Osteoblast (primary cell): ENCODE results near the gene TMEM109. TPM values are rescaled to one million over a fixed set of nuclear protein-coding genes. Genes with fewer than 3 reads are reported as not detected.

Source experiments
- DNase-seq: peaks from one replicate; pipeline ENCODE4 v3.0.0; 2011; ENCODE audit warnings: low spot score, mixed read lengths; ENCODE audit not compliant: insufficient read length; ENCODE audit errors: missing footprints
- H2AFZ ChIP-seq: 2 replicates; pipeline ENCODE4 v1.6.0; 2011; ENCODE audit warnings: mild to moderate bottlenecking, low read length
- H3K27ac ChIP-seq: 2 replicates; pipeline ENCODE4 v1.5.1; 2011; ENCODE audit warnings: mild to moderate bottlenecking, low read depth, low read length, moderate library complexity
- H3K27me3 ChIP-seq: 2 replicates; pipeline ENCODE4 v1.6.0; 2012; ENCODE audit warnings: mild to moderate bottlenecking, control low read depth, inconsistent platforms, low read length, moderate library complexity; ENCODE audit not compliant: insufficient read depth
- H3K36me3 ChIP-seq: 2 replicates; pipeline ENCODE4 v1.5.1; 2011; ENCODE audit warnings: mild to moderate bottlenecking, low read length, control low read depth, moderate library complexity; ENCODE audit not compliant: insufficient read depth
- H3K4me1 ChIP-seq: 2 replicates; pipeline ENCODE4 v1.5.1; 2011; ENCODE audit warnings: mild to moderate bottlenecking, low read length, control low read depth, moderate library complexity; ENCODE audit not compliant: insufficient read depth
- H3K4me2 ChIP-seq: 2 replicates; pipeline ENCODE4 v1.6.0; 2011; ENCODE audit warnings: mild to moderate bottlenecking, low read length; ENCODE audit not compliant: insufficient read depth
- H3K4me3 ChIP-seq: fragments of 200-600 bp; sonication (generic); 3 replicates; pipeline ENCODE4 v1.5.1; 2012; ENCODE audit warnings: mild to moderate bottlenecking, low read length, inconsistent platforms; ENCODE audit not compliant: insufficient read depth
- H3K79me2 ChIP-seq: 2 replicates; pipeline ENCODE4 v1.6.0; 2012; ENCODE audit warnings: mild to moderate bottlenecking, low read length, control low read depth, inconsistent platforms; ENCODE audit not compliant: insufficient read depth
- H3K9me3 ChIP-seq: 2 replicates; pipeline ENCODE4 v1.5.1; 2011; ENCODE audit warnings: low read depth, low read length, control low read depth
- H4K20me1 ChIP-seq: 2 replicates; pipeline ENCODE4 v1.6.0; 2012; ENCODE audit warnings: mild to moderate bottlenecking, low read length, control low read depth; ENCODE audit not compliant: insufficient read depth
- CTCF ChIP-seq: IDR thresholded peaks from 2 replicates; pipeline ENCODE4 v1.5.1; 2011; ENCODE audit warnings: mild to moderate bottlenecking, low read depth, low read length, moderate library complexity; ENCODE audit errors: extremely low read depth
- total RNA-seq: library from RNA; depleted of rRNA; stranded (reverse); fragments of >200 nt; gene quantifications from 2 replicates; pipeline ENCODE4 v1.2.3, GENCODE V29; 2012

The TMEM109 gene
- total RNA-seq = 36.6 and 38.6 TPM in 2 replicates

- Histone ChIP-seq H4K20me1 (peaks cover 3% of the 10 kb centered on the region), H3K27me3 (peaks cover 18% of the 10 kb centered on the region), H3K79me2 (peaks cover 30% of the 10 kb centered on the region), H3K36me3 (no peaks in the 10 kb centered on the region), H3K4me3 (peak within 1 kb of the TSS; percentile 89), H3K9me3 (no peaks in the 10 kb centered on the region), H3K4me1 (peaks cover 22% of the 10 kb centered on the region), H2AFZ (peak within 1 kb of the TSS; percentile 99), H3K27ac (peak within 1 kb of the TSS; percentile 94), H3K4me2 (peak within 1 kb of the TSS; percentile 99)
- DNase-seq = peak; percentile 99
- no peak for TF ChIP-seq CTCF
These were observed at the start of gene TMEM109 for GRCh38 chr11:60913793-60914632. TSS of gene TMEM109 (plus strand) at chr11:60914158. CDS start at chr11:60919694, 5,536 bp downstream.

GRCh38 chr11:60864856-60865513, 49.0 kb upstream of the TMEM109 start:
- H3K4me1 ChIP-seq = no peaks in the 10 kb centered on the region
- H3K9me3 ChIP-seq = no peaks in the 10 kb centered on the region
- no peak overlapping the region for H2AFZ ChIP-seq
- H3K36me3 ChIP-seq = no peaks in the 10 kb centered on the region
- H3K79me2 ChIP-seq = no peaks in the 10 kb centered on the region
- no peak overlapping the region for H3K4me3 ChIP-seq
- no peaks in the 10 kb centered on the region for H4K20me1 ChIP-seq
- H3K27ac ChIP-seq = no peak overlapping the region
- DNase-seq = no peak
- no peak overlapping the region for H3K4me2 ChIP-seq
- H3K27me3 ChIP-seq = peaks cover 3% of the 10 kb centered on the region
- TF ChIP-seq CTCF = no peak

- no peaks in the 10 kb centered on the region for H3K9me3 ChIP-seq
- DNase-seq = peak; percentile 38
- no peak within 1 kb of the TSS for H3K4me3 ChIP-seq
- no peak within 1 kb of the TSS for H2AFZ ChIP-seq
- H3K27me3 ChIP-seq = peaks cover 9% of the 10 kb centered on the region
- no peak within 1 kb of the TSS for H3K4me2 ChIP-seq
- H3K79me2 ChIP-seq = no peaks in the 10 kb centered on the region
- no peaks in the 10 kb centered on the region for H4K20me1 ChIP-seq
- TF ChIP-seq CTCF = no peak
- peaks cover 12% of the 10 kb centered on the region for H3K4me1 ChIP-seq
- H3K36me3 ChIP-seq = no peaks in the 10 kb centered on the region
- H3K27ac ChIP-seq = no peak within 1 kb of the TSS
These were observed 46.8 kb upstream of the TMEM109 start, which contains the start of gene ZP1 for GRCh38 chr11:60866911-60867870. TSS of gene ZP1 (plus strand) at chr11:60867542. CDS start at chr11:60867562, 20 bp downstream.
